WERI-Rb-1 (cell line): ENCODE data around the gene APCDD1L.

Experiments used
- DNase-seq: peaks from one replicate; pipeline ENCODE4 v3.0.0-alpha.2; 2020
- H3K27ac ChIP-seq: fragments of 250-450 bp; sonication (Bioruptor Pico); 2 replicates; pipeline ENCODE4 v1.5.1; 2020; ENCODE audit warnings: mild to moderate bottlenecking, moderate library complexity
- H3K27me3 ChIP-seq: fragments of 250-450 bp; sonication (Bioruptor Pico); 2 replicates; pipeline ENCODE4 v1.5.1; 2021; ENCODE audit warnings: mild to moderate bottlenecking, low read depth, moderate library complexity; ENCODE audit not compliant: insufficient read depth, severe bottlenecking
- H3K36me3 ChIP-seq: fragments of 250-450 bp; sonication (Bioruptor Pico); 2 replicates; pipeline ENCODE4 v1.5.1; 2020; ENCODE audit warnings: mild to moderate bottlenecking, moderate library complexity
- H3K4me3 ChIP-seq: 2 replicates; pipeline ENCODE4 v1.5.1; 2011; ENCODE audit warnings: low read depth, mild to moderate bottlenecking, control low read depth, low read length
- H3K9me3 ChIP-seq: fragments of 250-450 bp; sonication (Bioruptor Pico); 2 replicates; pipeline ENCODE4 v1.5.1; 2021; ENCODE audit warnings: mild to moderate bottlenecking, moderate library complexity; ENCODE audit not compliant: severe bottlenecking
- TF ChIP-seq, protein P1 (sequence below): IDR thresholded peaks from 2 replicates; pipeline ENCODE4 v1.5.1; 2011; ENCODE audit warnings: low read depth, mild to moderate bottlenecking, control low read depth, inconsistent platforms, low read length

Gene APCDD1L

DNA sequence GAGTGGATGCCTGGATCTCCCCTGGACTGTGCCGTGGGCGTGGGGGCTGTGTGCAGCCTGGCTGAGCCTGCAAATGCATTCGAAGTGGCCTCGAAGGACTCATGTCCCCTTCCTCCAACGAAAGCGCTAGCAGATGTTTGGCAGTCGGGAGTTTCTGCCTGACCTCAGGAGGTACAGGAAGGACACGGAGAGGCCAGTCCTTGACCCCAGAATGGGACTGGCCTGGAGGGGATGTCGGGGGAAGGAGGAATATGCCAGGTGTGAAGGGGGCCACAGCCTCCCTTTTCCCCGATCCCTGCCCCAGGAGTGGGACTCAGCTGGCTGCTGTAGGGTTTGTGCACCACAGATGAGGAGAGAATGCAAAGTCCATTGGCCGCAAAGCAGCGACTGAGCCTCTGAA lies 45.6 kb downstream of the APCDD1L start:
- no peak for DNase-seq
- TF ChIP-seq, protein P1, sequence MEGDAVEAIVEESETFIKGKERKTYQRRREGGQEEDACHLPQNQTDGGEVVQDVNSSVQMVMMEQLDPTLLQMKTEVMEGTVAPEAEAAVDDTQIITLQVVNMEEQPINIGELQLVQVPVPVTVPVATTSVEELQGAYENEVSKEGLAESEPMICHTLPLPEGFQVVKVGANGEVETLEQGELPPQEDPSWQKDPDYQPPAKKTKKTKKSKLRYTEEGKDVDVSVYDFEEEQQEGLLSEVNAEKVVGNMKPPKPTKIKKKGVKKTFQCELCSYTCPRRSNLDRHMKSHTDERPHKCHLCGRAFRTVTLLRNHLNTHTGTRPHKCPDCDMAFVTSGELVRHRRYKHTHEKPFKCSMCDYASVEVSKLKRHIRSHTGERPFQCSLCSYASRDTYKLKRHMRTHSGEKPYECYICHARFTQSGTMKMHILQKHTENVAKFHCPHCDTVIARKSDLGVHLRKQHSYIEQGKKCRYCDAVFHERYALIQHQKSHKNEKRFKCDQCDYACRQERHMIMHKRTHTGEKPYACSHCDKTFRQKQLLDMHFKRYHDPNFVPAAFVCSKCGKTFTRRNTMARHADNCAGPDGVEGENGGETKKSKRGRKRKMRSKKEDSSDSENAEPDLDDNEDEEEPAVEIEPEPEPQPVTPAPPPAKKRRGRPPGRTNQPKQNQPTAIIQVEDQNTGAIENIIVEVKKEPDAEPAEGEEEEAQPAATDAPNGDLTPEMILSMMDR, result no peak
- H3K27ac ChIP-seq, result no peak overlapping the region
- no peaks in the 10 kb centered on the region for H3K36me3 ChIP-seq
- no peaks in the 10 kb centered on the region for H3K9me3 ChIP-seq
- no peak overlapping the region for H3K4me3 ChIP-seq
- no peaks in the 10 kb centered on the region for H3K27me3 ChIP-seq

DNA sequence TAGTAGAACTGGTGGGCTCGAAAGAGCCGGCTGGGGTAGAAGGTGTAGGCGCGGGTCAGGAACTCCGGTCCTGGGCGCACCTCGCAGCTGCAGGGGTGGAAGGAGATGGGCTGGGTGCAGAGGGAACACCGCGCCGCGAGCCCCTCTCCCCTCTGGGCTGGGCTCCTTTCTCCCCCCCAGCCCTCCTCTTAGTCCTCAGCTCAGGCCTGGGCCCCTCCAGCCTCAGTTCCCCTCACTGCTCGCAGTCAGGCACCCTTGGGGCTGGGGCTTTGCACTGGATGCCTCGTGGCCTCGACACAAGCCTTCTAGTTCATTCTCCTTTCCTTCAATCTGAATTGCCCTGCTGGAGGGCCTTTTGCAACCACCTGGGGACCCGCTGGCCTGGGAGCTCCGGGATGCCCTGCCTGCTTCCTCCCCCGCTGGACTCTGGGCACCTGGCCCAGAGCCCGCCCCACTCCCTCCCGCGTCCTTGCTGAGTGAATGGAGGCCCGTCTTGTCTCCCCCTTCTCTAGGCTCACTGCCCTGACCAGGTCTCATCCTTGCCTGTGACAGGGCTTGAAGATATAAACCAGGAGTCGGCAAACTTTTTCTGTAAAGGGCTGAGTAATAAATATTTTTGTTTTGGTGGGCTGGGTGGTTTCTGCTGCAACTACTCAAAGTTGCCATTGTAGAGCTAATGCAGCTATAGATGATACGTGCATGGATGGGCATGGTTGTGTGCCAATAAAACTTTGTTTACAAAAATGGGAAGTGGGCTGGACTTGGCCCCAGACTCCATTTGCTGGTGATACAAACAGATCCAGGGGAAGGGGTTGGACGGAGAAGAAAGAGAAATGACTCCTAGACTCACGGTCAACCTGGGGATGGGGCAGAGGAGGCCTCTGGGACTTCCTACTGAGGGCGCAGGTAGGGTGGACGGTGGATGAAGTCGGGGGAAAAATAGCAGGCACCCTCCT lies 47.3 kb downstream of the APCDD1L start:
- H3K36me3 ChIP-seq, result no peaks in the 10 kb centered on the region
- H3K9me3 ChIP-seq, result no peaks in the 10 kb centered on the region
- no peaks in the 10 kb centered on the region for H3K27me3 ChIP-seq
- H3K27ac ChIP-seq, result no peak overlapping the region
- no peak overlapping the region for H3K4me3 ChIP-seq
- TF ChIP-seq, protein P1, result no peak
- DNase-seq, result no peak

DNA sequence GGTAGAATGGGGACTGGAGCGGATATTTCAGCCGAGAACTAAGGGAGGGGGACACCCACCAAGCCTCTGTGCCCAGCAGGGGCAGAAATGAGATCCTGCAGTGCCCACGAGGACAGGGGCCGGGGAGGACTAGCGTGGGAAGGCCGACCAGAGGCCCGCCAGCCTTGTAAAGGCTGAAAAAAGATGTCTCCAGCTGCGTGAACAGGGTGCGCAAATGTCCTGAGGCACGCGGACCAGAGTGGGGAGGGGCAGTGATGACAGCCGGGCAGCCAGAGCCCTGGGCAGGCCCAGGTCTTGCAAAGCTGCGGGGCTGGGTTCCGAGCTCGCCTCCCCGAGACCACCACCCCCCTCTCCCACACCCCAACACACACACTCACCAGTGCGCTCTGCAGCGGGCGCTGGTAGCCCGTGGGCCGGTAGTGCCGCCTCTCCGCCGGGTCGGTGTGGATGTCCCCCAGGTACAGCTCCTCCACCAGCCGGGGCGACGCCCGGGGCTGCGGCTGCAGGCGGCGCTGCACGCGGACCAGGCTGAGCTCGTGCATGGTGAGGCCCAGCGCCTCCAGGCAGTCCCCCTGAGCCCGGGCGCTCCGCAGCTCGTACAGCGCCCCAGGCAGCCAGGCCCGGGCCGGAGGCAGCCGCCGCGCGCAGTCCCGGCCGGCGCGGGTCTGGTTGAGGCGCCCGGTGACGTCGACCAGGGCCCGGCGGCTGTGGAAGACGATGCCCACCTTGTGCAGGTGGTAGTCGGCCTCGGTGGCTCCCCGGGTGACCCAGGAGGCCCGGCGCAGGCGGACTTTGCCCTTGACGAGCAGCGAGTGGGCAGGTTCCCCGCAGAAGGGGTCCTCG lies 48.2 kb downstream of the APCDD1L start:
- no peaks in the 10 kb centered on the region for H3K9me3 ChIP-seq
- DNase-seq, result no peak
- no peaks in the 10 kb centered on the region for H3K36me3 ChIP-seq
- no peak overlapping the region for H3K4me3 ChIP-seq
- H3K27ac ChIP-seq, result no peak overlapping the region
- H3K27me3 ChIP-seq, result no peaks in the 10 kb centered on the region
- TF ChIP-seq, protein P1, result no peak

DNA sequence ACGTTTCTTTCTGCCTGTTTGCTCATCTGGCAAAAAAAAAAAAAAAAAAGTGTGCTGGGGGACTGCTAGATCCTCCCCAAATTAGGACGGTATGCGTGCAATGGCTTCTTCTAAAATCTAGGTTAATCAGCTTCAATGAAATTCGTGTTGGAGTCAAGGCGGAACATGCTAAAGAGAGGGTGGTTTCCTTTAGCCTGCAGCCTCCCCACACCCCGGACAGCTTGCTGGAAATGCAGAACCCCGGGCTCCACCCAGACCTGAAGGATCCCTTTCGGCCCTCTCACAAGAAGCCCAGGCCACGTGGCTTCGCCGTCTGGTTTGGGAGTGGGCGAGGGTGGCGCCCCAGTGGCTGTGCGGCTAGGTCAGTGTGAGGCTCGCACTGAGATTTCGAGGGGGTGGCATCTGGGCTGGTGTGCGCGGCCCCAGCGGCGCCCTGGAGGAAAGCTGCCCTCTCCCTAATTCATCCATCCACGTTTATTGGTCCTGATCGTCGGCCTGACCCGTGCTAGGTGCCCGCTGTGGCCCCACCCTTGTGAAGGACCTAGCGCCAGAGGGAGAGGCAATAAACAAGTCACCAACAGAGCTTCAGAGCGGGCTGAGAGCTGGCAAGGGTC lies 49.0 kb downstream of the APCDD1L start:
- DNase-seq, result no peak
- no peaks in the 10 kb centered on the region for H3K9me3 ChIP-seq

DNA sequence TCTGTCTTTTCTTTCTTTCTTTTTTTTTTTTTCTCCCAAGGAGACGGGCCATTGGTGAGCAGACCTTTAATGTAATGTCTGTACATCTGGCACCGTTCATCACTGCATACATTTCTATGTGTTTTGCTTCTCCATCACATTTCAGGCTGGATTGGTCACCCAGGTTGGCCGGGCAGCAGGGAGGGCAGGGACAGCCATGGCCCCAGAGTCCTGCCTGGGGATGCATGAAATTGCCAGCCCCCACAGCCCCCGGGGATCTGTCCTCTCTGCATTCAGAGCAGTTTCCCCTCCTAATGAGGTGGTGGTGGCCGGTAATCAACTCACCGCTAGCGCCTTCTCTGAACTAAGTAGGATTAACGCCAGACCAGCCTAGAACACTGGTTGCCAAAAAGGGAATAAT lies 50.4 kb downstream of the APCDD1L start:
- H3K27me3 ChIP-seq, result no peaks in the 10 kb centered on the region
- no peaks in the 10 kb centered on the region for H3K9me3 ChIP-seq
- H3K36me3 ChIP-seq, result no peaks in the 10 kb centered on the region
- TF ChIP-seq, protein P1, result no peak
- no peak for DNase-seq
- no peak overlapping the region for H3K4me3 ChIP-seq
- H3K27ac ChIP-seq, result no peak overlapping the region

More for the DNA sequence above, 49.0 kb downstream of the APCDD1L start:
- no peak overlapping the region for H3K27ac ChIP-seq
- no peak overlapping the region for H3K4me3 ChIP-seq
- TF ChIP-seq, protein P1, result no peak
- H3K36me3 ChIP-seq, result no peaks in the 10 kb centered on the region
- no peaks in the 10 kb centered on the region for H3K27me3 ChIP-seq
